Measurements from ENCODE around the gene RNF186.
"Not testable (repeated sequence)": the region's sequence is repeated elsewhere in the genome, so short reads cannot be mapped to it uniquely, and the experiment has no call there.

RNF186 gene

DNA sequence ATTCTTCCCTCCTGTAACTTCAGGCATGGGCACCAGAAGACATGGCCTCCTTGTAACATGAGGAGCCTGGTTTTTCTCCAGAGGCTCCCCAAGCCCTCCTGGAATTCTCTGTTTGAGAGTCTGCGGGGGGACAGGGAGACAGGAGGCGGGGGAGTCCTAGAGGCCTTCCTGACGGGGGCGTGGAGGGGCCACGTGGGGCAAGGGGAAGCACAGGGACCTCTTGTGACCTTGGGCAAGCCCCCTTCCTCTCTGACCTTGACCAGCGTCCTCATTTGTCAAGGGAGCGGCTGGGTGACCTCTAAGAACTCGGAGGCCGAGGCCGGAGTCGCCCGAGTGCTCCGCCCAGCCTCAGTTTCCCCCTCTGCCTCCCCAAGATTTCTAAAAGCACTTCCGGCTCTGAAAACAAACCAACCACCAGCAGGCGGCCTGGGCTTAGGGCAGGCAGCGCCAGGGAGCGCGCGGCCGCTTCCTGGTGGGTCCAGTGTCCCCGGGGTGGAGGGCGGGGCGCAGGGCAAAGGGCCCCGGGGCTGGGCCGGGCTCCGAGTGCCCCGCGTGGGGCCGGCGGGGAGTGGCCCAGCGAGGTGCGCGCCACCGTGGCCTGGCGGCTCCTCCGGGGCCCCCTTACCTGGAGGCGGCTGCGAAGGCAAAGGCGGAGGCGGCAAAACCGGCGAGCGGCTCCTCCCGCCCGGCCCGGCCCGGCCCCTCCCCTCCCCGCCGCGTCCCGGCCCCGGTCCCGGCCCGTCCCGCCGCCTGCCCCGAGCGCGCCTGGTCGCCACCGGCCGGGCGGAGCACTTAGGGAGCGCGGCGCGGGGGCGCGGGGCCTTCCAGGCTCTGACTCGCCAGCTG, 15.6 kb downstream of the RNF186 start, which contains the start of gene TMCO4:
TSS of gene TMCO4 (minus strand) at position 687 of the 846 bp plus-strand sequence. CDS start 19,158 bp downstream, outside the sequence.
- peak within 1 kb of the TSS; percentile 29 for H3K4me3 ChIP-seq (ENCODE audit: low read length)
- no peak for DNase-seq (ENCODE audit: low read depth, low spot score)

- DNase-seq (ENCODE audit: low read depth, low spot score) = no peak
- no peak overlapping the region for H3K4me3 ChIP-seq (ENCODE audit: low read length)
Measured at GRCh38 chr1:19798486-19799229, 16.4 kb downstream of the RNF186 start.

- no peak overlapping the region for H3K4me3 ChIP-seq (ENCODE audit: low read length)
- no peak for DNase-seq (ENCODE audit: low read depth, low spot score)
Measured at GRCh38 chr1:19797827-19798226, 17.3 kb downstream of the RNF186 start.

- no peak overlapping the region for H3K4me3 ChIP-seq (ENCODE audit: low read length)
- DNase-seq (ENCODE audit: low read depth, low spot score) = no peak
Measured at GRCh38 chr1:19794583-19794982, 20.5 kb downstream of the RNF186 start.

- DNase-seq (ENCODE audit: low read depth, low spot score) = no peak
- no peak overlapping the region for H3K4me3 ChIP-seq (ENCODE audit: low read length)
Measured at GRCh38 chr1:19793360-19794046, 21.6 kb downstream of the RNF186 start.

DNA sequence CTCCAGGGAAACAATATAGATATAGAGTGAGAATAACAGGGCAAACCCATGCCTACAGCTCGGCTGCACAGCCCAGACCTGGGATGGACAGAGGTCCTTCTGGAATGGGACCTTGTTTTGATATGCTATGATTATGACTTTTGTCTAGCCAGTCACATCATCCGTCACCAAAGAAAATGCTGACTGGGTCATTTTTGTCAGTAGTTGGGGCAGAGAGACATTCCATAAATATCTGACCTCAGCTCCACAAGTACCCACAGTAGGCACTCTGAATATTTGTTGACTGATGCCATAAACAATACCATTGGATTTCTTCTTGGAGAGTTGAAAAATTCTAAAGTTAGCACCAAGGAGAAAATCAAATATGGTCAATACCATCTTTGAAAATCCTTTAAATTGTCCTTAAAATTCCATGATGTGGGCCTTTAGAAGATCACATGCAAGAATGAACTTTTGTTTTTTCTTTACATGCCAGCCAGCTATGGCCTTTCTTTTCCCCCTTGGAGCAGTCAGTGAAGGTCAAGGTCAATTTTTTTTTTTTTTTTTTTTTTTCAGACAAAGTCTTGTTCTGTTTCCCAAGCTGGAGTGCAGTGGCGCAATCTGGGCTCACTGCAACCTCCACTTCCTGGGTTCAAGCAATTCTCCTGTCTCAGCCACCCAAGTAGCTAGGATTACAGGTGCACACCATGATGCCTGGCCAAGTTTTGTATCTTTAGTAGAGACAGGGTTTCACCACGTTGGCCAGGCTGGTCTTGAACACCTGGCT, 22.7 kb downstream of the RNF186 start:
- no peak overlapping the region for H3K4me3 ChIP-seq (ENCODE audit: low read length)
- no peak for DNase-seq (ENCODE audit: low read depth, low spot score)

DNA sequence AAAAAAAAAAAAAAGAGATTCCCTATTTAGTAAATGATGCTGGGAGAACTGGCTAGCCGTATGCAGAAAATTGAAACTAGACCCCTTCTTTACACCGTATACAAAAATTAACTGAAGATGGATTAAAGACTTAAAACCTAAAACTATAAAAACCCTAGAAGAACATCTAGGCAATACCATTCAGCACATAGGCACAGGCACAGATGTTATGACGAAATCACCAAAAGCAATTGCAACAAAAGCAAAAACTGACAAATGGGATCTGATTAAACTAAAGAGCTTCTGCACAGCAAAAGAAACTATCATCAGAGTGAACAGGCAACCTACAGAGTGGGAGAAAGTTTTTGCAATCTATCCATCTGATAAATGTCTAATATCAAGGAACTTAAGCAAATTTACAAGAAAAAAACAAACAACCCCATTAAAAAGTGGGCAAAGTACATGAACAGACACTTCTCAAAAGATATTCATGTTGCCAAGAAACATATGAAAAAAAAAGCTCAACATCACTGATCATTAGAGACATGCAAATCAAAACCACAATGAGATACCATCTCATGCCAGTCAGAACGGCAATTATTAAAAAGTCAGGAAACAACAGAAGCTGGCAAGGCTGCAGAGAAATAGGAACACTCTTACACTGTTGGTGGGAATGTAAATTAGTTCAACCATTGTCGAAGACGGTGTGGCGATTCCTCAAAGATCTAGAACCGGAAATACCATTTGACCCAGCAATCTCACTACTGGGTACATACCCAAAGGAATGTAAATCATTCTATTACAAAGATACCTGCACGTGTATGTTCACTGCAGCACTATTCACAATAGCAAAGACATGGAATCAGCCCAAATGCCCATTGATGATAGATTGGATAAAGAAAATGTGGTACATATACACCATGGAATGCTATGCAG, 24.8 kb downstream of the RNF186 start:
- not testable (repeated sequence) for H3K4me3 ChIP-seq (ENCODE audit: low read length); DNase-seq (ENCODE audit: low read depth, low spot score)

- DNase-seq (ENCODE audit: low read depth, low spot score) = no peak
- no peak overlapping the region for H3K4me3 ChIP-seq (ENCODE audit: low read length)
Measured at GRCh38 chr1:19786988-19787423, 28.1 kb downstream of the RNF186 start.

DNA sequence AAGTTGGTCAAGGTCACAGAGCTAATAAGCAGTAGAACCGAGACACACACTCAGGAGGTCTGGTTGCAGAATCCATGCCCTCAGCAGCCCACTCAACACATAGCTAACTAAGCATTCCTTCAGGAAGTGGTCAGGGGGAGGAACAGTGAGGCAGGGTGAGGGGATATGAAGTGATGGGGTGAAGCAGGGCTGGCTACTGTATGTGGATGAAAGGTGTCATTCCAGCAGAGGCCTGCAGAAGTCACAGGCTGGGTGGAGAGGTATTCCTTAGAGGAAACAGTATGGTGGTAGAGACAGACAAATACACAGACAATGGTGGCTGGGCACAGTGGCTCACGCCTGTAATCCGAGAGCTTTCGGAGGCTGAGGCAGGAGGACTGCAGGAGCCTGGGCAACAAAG, 29.4 kb downstream of the RNF186 start:
- DNase-seq (ENCODE audit: low read depth, low spot score) = no peak
- H3K4me3 ChIP-seq (ENCODE audit: low read length) = no peak overlapping the region

- no peak for DNase-seq (ENCODE audit: low read depth, low spot score)
- H3K4me3 ChIP-seq (ENCODE audit: low read length) = no peak overlapping the region
Measured at GRCh38 chr1:19780267-19780877, 34.7 kb downstream of the RNF186 start.

DNA sequence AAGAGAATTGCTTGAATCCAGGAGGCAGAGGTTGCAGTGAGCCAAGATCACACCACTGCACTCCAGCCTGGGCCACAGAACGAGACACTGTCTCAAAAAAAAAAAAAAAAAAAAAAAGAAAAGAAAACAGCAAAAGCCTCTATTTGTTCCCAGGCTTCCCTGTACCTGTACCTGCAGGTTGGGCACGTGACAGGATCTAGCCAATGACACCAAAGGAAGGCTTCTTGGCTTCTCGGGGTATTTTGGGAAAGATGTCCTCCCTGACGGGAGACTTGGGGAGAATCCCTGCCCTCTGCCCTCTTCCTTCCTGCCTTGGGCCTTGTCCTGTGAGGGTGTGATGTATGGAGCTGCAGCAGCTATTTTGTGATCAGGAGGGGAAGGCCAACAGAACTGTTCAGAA, 38.1 kb downstream of the RNF186 start:
- DNase-seq (ENCODE audit: low read depth, low spot score) = no peak
- H3K4me3 ChIP-seq (ENCODE audit: low read length) = no peak overlapping the region

DNA sequence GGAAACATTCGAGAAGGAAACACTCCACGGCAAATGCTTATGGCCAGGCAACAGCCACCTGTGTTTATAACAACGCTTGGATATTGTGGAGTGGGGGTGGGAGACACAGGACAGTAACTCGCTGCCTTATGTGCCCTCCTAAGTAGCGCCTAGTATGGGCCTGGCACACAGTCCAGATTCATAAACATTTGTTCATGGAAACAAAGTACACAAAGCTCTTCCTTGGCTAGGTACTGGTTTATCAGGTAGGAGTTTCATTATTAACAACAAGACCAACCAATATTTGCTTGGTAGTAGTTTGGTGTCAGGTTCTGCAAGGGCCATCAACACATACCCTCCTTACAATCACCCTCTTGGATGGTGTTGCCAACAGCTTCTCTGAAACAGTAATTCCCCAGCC, 38.8 kb downstream of the RNF186 start:
- no peak for DNase-seq (ENCODE audit: low read depth, low spot score)
- no peak overlapping the region for H3K4me3 ChIP-seq (ENCODE audit: low read length)

- H3K4me3 ChIP-seq (ENCODE audit: low read length) = no peak overlapping the region
- no peak for DNase-seq (ENCODE audit: low read depth, low spot score)
Measured at GRCh38 chr1:19775831-19776230, 39.3 kb downstream of the RNF186 start.

DNA sequence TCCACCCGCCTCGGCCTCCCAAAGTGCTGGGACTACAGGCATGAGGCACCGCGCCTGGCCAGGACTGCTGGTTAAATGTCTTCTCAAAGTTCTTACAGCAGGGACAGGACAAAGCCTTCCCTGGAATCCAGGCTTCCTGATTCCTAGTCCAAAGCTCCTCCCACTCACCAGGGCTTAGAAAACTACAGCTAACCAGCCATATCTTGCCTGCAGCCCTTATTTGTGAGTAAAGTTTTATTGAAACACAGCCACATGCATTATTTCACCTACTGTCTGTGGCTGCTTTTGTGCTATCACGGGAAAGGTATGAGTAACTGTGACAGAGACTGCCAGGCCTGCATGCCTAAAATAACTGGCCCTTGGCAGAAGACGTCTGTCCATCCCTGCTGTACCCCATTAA, 39.8 kb downstream of the RNF186 start:
- DNase-seq (ENCODE audit: low read depth, low spot score) = no peak
- no peak overlapping the region for H3K4me3 ChIP-seq (ENCODE audit: low read length)

- H3K4me3 ChIP-seq (ENCODE audit: low read length) = no peak overlapping the region
Measured at GRCh38 chr1:19774180-19774785, 40.8 kb downstream of the RNF186 start.

GRCh38 chr1:19773485-19773884, 41.6 kb downstream of the RNF186 start:
- no peak for DNase-seq (ENCODE audit: low read depth, low spot score)
- no peak overlapping the region for H3K4me3 ChIP-seq (ENCODE audit: low read length)

More at GRCh38 chr1:19774180-19774785, 40.8 kb downstream of the RNF186 start:
- DNase-seq (ENCODE audit: low read depth, low spot score) = no peak

DNA sequence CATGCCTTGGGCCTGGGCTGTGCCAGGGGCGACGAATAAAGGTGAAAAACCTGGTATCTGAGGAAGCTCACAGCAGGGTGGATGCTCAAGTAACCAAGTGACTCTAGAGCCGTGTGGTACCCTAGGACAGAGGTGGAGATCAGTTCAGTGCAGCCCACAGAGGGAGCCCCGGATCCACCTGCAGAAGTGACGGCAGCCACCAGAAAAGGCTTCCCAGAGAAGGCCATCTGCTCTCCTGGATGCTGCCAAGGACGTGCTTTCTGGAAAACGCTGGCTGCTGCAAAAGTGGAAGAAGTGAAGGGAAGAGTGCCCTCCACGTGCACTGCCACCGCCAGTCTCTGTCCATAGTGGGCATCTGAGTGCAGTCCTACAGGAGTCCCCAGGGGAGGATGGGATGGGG, 43.0 kb downstream of the RNF186 start:
- no peak overlapping the region for H3K4me3 ChIP-seq (ENCODE audit: low read length)
- no peak for DNase-seq (ENCODE audit: low read depth, low spot score)
